ENCODE results near the gene NKX2-3.

The NKX2-3 gene

GRCh38 chr10:99532687-99533495, at the start of gene NKX2-3:
Gene NKX2-3 (plus strand): TSS chr10:99532942. CDS start chr10:99533132, 190 bp downstream.
- no peak for DNase-seq (ENCODE audit: low read depth)

- no peak for DNase-seq (ENCODE audit: low read depth)
Measured at GRCh38 chr10:99484626-99485581, 47.8 kb upstream of the NKX2-3 start.

GRCh38 chr10:99487125-99487807, 45.5 kb upstream of the NKX2-3 start:
- DNase-seq (ENCODE audit: low read depth), result no peak

GRCh38 chr10:99489271-99489670, 43.5 kb upstream of the NKX2-3 start:
- no peak for DNase-seq (ENCODE audit: low read depth)

DNA sequence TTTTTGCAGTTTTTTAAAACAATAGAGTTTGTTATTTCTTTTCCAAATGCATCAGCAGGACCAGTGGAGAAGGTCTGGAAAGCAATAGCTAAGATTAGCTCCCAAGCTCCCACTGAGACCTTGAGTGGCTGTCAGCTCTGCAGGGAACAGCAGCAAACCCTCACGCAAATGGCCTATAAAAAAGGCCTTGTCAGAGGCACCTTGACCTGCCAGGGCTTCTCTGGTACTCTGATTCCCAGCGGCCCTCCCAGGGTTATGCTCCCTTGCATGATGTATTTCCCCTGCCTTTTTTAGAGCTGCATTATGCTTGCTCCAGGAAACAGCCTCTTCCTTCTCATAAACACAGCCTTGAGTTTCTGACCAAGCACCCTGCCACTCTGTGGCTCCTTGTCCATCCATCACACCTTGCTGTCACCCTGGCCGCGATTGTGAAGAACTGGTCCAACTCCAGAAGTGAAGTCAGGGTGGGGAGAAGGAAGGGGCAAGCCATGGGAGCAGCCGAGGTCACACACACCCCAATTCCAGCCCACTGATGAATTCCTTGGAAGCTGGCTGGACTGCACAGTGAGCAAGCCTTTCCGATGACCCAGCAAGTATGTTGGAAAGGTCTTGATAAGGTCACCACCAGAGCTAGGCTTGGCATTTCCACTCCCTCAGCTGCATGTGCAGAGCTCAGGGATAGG, 35.3 kb upstream of the NKX2-3 start:
- DNase-seq (ENCODE audit: low read depth), result no peak

DNA sequence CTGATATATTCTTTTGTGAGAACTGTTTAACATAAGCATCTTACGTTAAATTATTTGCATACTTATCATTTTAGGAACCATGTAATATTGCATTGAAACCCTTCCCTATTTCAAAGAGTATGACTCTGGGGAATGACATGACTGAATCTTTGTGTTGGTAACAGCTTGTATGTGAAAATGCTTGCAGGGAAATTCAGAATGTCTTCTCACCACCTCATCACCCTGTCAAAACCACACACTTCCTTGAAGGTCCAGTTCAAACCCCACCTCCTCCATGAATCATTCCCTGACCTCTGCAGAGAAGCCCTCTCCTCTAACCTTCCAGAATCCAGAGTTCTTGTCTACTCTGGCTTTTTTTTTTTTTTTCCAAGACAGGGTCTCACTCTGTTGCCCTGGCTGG, 26.3 kb upstream of the NKX2-3 start:
- no peak for DNase-seq (ENCODE audit: low read depth)

- DNase-seq (ENCODE audit: low read depth), result no peak
Measured at GRCh38 chr10:99507265-99507664, 25.5 kb upstream of the NKX2-3 start.

- DNase-seq (ENCODE audit: low read depth), result no peak
Measured at GRCh38 chr10:99513061-99513460, 19.7 kb upstream of the NKX2-3 start.

- no peak for DNase-seq (ENCODE audit: low read depth)
Measured at GRCh38 chr10:99519690-99520039, 13.1 kb upstream of the NKX2-3 start.

DNA sequence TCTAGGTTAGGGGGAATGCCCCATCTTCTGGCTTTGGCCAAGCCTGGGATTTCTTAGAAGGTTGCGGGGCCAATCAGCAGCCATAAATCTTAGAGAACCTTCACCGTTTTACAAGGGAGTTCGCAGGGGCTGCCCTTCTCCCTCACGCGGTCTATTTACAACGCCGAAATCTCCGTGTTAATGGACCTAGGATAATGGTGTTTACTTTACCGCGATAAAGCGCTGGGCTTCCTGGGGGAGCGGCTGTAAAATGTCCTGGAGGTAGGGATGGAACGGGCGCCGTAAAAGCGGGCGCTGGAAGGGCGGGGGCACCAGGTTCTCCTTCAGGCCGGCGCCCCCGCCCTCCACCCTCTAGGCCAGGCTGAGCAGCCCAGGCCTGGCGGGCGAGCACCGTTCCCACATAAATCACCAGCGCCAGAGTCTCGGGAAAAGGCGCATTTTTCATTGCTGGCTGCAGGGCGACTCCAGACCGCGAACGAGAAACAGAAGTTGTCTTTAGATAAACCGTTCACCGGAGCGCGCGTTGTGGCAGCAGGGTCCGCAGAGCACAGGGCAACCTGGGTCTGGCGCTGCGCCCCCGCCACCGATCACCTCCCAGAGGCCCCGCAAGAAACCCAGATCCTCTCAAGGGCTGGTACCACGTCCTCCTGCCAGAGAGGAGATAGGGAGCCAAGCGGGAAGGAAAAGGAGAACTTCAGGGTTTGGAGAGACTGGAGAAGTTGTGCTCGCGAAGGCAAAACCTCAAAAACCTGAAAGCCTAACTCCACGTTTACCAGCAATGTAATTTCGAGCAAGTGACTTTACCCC, 12.5 kb upstream of the NKX2-3 start:
- DNase-seq (ENCODE audit: low read depth), result no peak

DNA sequence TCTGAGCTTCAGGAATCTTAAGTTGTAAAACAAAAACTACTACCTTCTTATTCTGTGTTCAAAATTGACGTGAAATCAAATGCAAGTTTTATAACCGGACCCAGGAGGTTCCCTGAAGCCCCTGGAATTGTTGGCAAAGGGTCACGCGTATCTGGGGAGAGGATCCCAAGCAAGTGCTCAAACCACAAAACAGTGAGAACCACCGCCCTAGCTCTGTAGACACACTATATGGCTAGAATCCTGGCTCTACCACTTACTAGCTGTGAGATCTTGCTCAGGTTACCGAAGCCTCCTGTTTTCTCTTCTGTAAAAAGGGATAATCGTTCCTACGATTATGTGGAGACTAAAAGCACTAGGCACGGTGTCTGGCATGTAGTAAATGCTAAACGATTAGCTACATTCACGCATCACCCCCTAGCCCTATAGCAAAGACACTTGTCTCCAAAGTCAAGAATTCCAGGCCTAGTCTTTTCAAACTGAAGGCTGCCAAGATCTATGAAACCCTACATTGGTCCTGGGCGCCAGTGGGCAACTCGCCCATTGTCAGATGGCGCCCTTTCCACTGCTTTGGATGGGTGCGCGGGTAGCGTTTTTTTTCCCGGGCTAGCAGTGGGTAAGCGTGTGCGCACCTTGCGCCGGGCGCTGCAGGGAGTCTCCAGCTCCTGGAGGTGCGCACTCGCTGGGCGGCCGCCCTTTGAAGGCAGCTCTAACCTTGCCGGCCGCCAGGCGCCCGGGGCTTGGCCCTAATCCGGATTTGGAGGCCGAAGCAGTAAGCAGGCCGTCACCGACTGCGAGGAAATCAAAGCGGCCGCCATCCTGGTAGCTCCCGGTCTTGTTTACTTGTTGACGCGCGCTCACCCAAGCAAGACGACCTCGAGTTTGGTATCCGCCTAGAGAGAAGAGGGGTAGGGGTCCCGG, 11.6 kb upstream of the NKX2-3 start:
- no peak for DNase-seq (ENCODE audit: low read depth)

DNA sequence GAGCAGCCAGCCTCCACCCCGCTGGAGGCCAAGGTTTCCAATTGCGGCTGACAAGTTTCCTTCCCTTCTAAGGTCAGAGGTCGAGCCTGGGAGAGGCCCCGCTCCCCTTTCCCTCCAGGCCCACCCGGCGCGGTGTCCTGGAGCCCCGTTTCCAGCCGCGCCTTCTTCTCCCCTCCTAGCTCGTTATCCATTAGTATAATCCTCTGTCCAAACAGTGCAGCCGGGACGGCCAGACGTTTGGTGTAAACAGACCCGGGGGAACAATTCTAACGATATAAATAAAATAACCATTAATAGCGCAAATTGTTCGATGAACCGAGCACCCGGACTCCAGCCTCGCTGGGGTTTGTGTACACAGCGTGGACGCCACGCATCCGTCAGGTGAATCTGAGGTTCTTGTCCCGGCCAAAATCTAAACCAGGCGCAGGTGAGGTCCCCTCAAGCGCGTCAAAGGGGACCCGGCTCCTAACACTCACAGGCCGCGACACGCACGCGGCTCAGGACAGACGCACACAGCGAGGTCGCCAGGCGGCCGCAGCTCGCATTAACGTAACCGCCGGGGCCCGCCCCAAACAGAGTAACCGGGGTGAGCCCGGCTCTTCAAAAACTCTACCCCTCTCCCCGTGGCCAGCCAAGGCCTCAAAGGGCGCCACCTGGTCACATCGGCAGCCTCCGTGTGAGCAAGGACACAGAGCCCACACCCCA, 10.8 kb upstream of the NKX2-3 start:
- DNase-seq (ENCODE audit: low read depth), result no peak

- DNase-seq (ENCODE audit: low read depth), result no peak
Measured at GRCh38 chr10:99522470-99523250, 10.1 kb upstream of the NKX2-3 start.

DNA sequence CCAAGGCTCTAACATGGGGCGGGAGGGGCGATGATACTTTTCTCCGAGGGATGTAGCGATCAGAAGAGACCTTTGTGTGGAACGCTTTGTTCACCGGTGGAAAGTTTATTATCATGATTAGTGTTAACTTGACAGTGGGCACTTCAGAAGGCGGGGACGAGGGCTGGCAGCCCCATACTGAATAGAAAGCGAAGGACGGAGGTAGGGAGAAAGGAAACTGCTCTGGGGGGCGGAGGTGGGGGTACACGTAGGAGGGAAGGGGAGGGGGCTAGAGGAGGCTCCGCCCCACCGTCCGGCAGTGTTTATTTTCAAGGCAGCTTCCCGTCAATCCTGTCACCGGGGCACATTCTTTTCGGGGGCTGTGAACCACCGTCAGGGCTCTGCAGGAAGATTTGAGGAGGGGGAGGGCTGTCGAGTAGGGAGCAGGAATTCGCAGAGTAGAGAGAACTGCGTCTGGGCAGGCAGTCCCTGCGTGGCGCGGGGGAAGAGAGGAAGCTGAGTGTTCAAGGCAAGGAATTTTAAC, 9.4 kb upstream of the NKX2-3 start:
- DNase-seq (ENCODE audit: low read depth), result no peak

DNA sequence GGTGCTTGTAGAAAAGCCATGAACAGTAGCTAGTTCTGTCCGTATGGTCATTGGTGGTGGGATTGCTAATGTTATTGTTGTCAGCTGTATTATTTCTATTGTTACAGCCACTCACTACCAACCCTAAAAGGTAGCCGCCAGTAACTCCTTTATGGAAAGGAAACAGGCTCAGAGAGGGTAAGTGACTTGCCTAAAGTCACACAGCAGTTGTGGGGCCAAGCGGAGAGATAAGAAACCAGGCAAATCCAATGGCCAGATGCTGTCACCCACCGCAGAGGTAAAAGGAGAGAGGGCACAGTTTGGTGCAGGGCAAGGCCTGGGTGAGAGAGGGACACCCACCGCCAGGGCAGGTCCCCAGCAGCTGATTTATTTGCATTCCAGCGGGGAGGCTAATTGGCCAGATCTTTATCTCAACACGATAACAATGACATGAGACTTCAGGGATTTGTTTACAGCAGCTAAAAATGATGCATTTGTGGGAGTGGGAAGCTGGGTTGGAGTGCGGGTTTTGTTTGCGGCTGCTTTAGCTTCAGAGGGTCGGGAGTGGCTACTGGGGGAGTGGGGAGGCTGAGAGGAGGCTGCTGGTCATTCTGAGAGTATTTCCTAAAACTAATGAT, 8.6 kb upstream of the NKX2-3 start:
- no peak for DNase-seq (ENCODE audit: low read depth)

DNA sequence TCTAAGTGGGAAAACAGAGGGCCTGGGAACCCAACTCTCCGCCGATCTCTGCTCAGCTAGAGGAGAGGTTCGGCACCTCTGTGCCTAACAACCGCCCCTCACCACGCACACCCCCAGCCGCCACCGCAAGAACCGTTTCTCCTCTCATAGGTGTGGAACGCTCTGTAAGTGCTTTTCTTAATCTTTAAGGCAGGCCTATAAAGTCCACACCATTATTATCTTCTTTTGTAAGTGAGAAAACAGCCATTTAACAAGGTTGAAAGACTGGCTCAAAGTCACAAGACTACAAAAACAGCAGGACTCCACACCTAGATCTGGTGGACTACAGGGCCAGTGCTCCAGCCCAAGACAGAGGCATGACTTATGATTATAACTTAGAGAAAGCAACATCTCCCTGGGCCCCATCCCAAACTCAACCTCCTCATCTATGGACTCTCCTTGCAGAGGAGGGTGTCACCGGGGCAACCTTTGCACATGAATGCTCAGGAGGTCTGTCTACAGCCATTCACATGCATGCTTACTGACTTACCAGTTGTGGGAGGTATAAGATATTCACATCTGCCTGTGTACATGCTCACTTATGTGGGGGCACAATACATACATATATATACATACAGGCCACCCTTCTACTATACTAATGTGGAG, 7.9 kb upstream of the NKX2-3 start:
- DNase-seq (ENCODE audit: low read depth), result no peak

DNA sequence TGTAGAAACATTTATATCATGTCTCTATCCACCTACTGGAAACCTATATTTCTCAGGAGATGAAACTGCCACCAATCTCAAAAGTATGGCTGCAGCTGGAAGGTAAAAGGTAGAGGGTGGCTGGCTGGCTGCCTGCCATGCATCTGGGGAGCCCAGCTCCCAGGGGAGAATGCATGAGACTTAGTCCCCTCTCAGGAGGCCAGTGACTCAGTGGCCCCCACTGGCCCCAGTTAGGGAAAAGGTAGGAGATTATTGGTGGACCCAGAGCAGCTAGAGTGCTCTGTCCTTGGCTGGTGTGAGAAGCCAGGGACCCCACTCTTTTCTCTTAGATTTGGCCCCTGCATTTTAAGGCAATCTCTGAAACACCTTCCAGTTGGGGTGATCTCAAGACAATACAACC, 6.8 kb upstream of the NKX2-3 start:
- no peak for DNase-seq (ENCODE audit: low read depth)
